GM18951 (cell line): ENCODE data around the gene RFTN1.

Source experiments
- POLR2A ChIP-seq: IDR thresholded peaks from 4 replicates; pipeline ENCODE4 v1.6.1; 2011; ENCODE audit warnings: mild to moderate bottlenecking; ENCODE audit not compliant: insufficient read length, insufficient read depth; ENCODE audit errors: extremely low read depth
- in situ Hi-C: fragments of 300-500 bp; cut with MboI; formaldehyde crosslinking; loops from one replicate; pipeline ENCODE4 v1.12.0; 2022; ENCODE audit warnings: low sequenced_read_pairs, mixed read lengths, inconsistent platforms; ENCODE audit not compliant: unreplicated experiment

The RFTN1 gene

DNA sequence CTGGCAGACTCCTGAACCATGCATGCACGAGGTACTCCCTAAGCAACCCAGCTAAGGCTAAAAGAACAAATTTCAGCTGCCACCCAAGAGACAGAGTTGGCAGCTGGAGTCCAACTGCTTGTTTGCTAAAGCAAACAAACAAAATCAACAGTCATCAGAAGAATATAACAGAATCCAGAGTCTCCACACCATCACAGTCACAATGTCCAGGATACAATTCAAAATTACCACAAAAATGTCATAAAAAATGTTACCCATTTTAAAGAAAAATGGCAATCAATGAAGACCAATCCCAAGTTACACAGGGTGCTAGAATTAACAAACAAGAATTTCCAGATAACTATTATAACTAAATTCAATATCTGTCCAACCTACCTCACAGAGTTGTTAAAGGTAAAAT lies 42.9 kb downstream of the RFTN1 start:
- in situ Hi-C loops: no loop called here
- no peak for TF ChIP-seq POLR2A

GRCh38 chr3:16468336-16469098 lies 45.0 kb downstream of the RFTN1 start:
- in situ Hi-C loops: no loop called here
- no peak for TF ChIP-seq POLR2A

GRCh38 chr3:16468002-16468335 lies 45.5 kb downstream of the RFTN1 start:
- in situ Hi-C loops: no loop called here
- no peak for TF ChIP-seq POLR2A

DNA sequence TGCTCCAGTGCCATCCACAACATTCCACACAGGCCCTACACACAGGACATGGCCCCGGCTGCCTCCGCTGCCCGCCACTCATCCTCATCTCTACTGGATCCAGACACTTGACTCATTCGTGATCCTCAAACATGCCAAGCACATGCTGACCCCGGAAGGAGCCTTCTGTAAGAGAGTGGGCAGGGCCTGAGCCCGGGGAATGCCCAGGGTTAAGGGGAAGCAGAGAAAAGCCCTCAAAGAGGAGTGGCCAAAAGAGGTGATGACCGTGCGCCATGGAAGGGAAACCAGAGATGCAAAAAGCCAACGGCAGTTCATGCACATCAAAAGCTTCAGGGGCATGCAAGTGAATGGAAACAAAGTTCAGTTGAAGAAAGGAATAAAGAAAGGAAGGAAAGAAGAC lies 46.1 kb downstream of the RFTN1 start:
- in situ Hi-C loops: no loop called here
- no peak for TF ChIP-seq POLR2A

- TF ChIP-seq POLR2A: no peak
These were observed 46.7 kb downstream of the RFTN1 start for GRCh38 chr3:16466822-16467221.

GRCh38 chr3:16464511-16465148 lies 48.9 kb downstream of the RFTN1 start:
- TF ChIP-seq POLR2A: no peak
- in situ Hi-C loops: no loop called here

More at GRCh38 chr3:16466822-16467221, 46.7 kb downstream of the RFTN1 start:
- in situ Hi-C loops: no loop called here

- in situ Hi-C loops: no loop called here
- TF ChIP-seq POLR2A: no peak
These were observed 49.6 kb downstream of the RFTN1 start for GRCh38 chr3:16463914-16464313.

DNA sequence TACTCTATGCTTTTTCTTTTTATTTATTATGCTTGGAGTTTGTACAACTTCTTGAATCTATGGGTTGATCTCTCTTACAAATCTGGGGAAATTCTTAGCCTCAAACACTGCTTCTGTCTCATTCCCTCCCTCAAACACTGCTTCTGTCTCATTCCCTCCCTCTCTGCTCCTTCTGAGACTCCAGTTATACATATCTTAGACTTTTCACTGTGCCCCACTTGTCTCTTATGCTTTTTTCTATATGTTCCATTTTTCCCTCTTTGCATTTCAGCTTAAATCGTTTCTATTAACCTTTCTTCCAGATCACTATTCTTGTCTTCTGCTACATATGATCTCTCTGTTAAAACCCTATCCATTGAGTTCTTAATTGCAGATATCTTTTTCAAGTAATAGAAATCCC lies 50.4 kb downstream of the RFTN1 start:
- in situ Hi-C loops: no loop called here
- TF ChIP-seq POLR2A: no peak

GRCh38 chr3:16462679-16463078 lies 50.8 kb downstream of the RFTN1 start:
- in situ Hi-C loops: no loop called here
- no peak for TF ChIP-seq POLR2A

- in situ Hi-C loops: no loop called here
- no peak for TF ChIP-seq POLR2A
These were observed 51.8 kb downstream of the RFTN1 start for GRCh38 chr3:16461463-16462245.

GRCh38 chr3:16460886-16461285 lies 52.6 kb downstream of the RFTN1 start:
- in situ Hi-C loops: no loop called here
- no peak for TF ChIP-seq POLR2A

- in situ Hi-C loops: no loop called here
- TF ChIP-seq POLR2A: no peak
These were observed 53.2 kb downstream of the RFTN1 start for GRCh38 chr3:16460273-16460672.

DNA sequence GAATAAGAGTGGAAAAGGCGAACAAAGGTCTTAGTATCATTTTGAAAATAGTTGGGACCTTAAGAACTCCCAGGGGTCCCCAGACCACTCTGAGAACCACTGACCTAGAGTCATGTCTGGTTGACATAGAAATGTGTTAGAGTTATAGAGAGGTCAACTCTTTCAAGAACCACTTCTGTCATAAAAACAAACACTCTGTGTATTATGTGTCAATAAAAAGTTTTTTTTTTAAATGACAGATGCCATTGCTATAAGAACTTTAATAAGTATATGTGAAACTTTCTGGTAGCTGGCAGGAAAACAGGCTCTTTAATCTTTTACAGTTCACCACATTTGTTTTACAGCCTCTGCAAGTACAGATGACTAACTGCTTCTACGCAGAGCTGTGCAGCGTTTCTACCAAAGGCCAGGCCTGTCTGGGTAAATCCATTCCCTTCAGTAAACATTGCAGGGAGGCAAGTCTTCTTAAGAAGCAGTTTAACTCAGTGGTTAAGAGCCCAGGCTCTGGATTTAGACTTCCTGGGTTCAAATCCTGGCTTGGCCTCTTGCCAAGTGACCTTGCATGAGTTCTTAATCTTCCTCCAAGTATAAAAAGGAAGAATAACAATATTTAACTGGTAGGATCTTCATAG lies 56.6 kb downstream of the RFTN1 start:
- no peak for TF ChIP-seq POLR2A
- in situ Hi-C loops: no loop called here
